ENCODE data around the gene LMTK2.
A peak's percentile ranks its signal among the peaks of the same experiment; 100 is the strongest.
"Not testable (repeated sequence)": the region's sequence is repeated elsewhere in the genome, so short reads cannot be mapped to it uniquely, and the experiment has no call there.

LMTK2 gene

GRCh38 chr7:98217623-98218582 lies 111.2 kb downstream of the LMTK2 start:
- DNase-seq (ENCODE audit: low spot score) = peak; percentile 74

- not testable (repeated sequence) for DNase-seq (ENCODE audit: low spot score)
Measured at GRCh38 chr7:98219382-98219781, 112.7 kb downstream of the LMTK2 start.

- no peak for DNase-seq (ENCODE audit: low spot score)
Measured at GRCh38 chr7:98221611-98222532, 115.2 kb downstream of the LMTK2 start.

GRCh38 chr7:98222533-98223195 lies 116.0 kb downstream of the LMTK2 start:
- no peak for DNase-seq (ENCODE audit: low spot score)

- no peak for DNase-seq (ENCODE audit: low spot score)
Measured at GRCh38 chr7:98223351-98223897, 116.8 kb downstream of the LMTK2 start.

GRCh38 chr7:98223898-98224700 lies 117.4 kb downstream of the LMTK2 start:
- DNase-seq (ENCODE audit: low spot score) = no peak

- DNase-seq (ENCODE audit: low spot score) = no peak
Measured at GRCh38 chr7:98224701-98225181, 118.1 kb downstream of the LMTK2 start.

GRCh38 chr7:98225913-98226614 lies 119.4 kb downstream of the LMTK2 start:
- DNase-seq (ENCODE audit: low spot score) = no peak

GRCh38 chr7:98227939-98228338 lies 121.3 kb downstream of the LMTK2 start:
- DNase-seq (ENCODE audit: low spot score) = no peak

GRCh38 chr7:98228801-98229200 lies 122.1 kb downstream of the LMTK2 start:
- no peak for DNase-seq (ENCODE audit: low spot score)

GRCh38 chr7:98229441-98229840 lies 122.8 kb downstream of the LMTK2 start:
- DNase-seq (ENCODE audit: low spot score) = no peak

- no peak for DNase-seq (ENCODE audit: low spot score)
Measured at GRCh38 chr7:98229991-98230745, 123.5 kb downstream of the LMTK2 start.

- no peak for DNase-seq (ENCODE audit: low spot score)
Measured at GRCh38 chr7:98230746-98231471, 124.2 kb downstream of the LMTK2 start.

- no peak for DNase-seq (ENCODE audit: low spot score)
Measured at GRCh38 chr7:98231493-98232262, 125.0 kb downstream of the LMTK2 start.

- no peak for DNase-seq (ENCODE audit: low spot score)
Measured at GRCh38 chr7:98232263-98232585, 125.6 kb downstream of the LMTK2 start.

- DNase-seq (ENCODE audit: low spot score) = no peak
Measured at GRCh38 chr7:98232799-98233198, 126.1 kb downstream of the LMTK2 start.

- no peak for DNase-seq (ENCODE audit: low spot score)
Measured at GRCh38 chr7:98233219-98234070, 126.8 kb downstream of the LMTK2 start.
